HepG2 (cell line): ENCODE results near the gene DCC. TPM values are rescaled to one million over a fixed set of nuclear protein-coding genes. Genes with fewer than 3 reads are reported as not detected.

ENCODE experiments used
- ATAC-seq: fragments of 200-7000 bp; cut with Tn5 transposase; 3 replicates; pipeline ENCODE4 v1.9.1; 2020; ENCODE audit warnings: mild to moderate bottlenecking, moderate library complexity
- BruUV-seq: library from RNA; stranded (reverse); fragments of 400-500 nt; replicated peaks from 2 replicates; lab custom pipeline; 2021; lab: Mats Ljungman, UMichigan
- CTCF ChIA-PET: fragments of 300-600 bp; formaldehyde crosslinking; extraction: SDS; loops from one replicate; lab custom pipeline; 2021; ENCODE audit warnings: low total read pairs, inconsistent platforms, low intra/inter-chr PET ratio; lab: Yijun Ruan, JAX
- POLR2A ChIA-PET: fragments of 350-600 bp; sonication (Branson Sonifier 250); formaldehyde crosslinking; loops from one replicate; lab custom pipeline; 2020; ENCODE audit warnings: antibody characterized with exemption, inconsistent platforms; lab: Yijun Ruan, JAX
- DNase-seq: peaks from one replicate; pipeline ENCODE4 v3.0.0-alpha.2; 2015; ENCODE audit warnings: low spot score
- FAIRE-seq: peaks from 3 replicates; lab custom pipeline; 2011; peaks lifted over from hg19 to GRCh38; lab: Jason Lieb, UNC
- H2AFZ ChIP-seq: one replicate; pipeline ENCODE4 v1.6.1; 2011; ENCODE audit warnings: low read length, inconsistent platforms
- H3K27ac ChIP-seq: fragments of 300-600 bp; 3 replicates; pipeline ENCODE4 v1.8.0; 2011; ENCODE audit warnings: mixed run types, mild to moderate bottlenecking, mixed read lengths, low read length, inconsistent platforms; ENCODE audit not compliant: insufficient read depth; ENCODE audit errors: extremely low read length
- H3K27me3 ChIP-seq, 2 experiments: fragments of 200-600 bp in 1 of 2; 2 replicates in 1 of 2; 3 replicates in 1 of 2; pipeline versions ENCODE4 v1.6.0 to v1.8.0; 2011; ENCODE audit warnings: low read length in 2 of 2, mild to moderate bottlenecking in 2 of 2, moderate library complexity in 2 of 2, inconsistent platforms in 1 of 2; ENCODE audit not compliant: insufficient read depth in 2 of 2, control insufficient read depth in 1 of 2
- H3K36me3 ChIP-seq, 2 experiments: fragments of 200-600 bp in 1 of 2; replicated peaks in 1 of 2; 2 replicates in 1 of 2; 3 replicates in 1 of 2; pipeline versions ENCODE4 v1.5.1 to v1.8.0; 2011; ENCODE audit warnings: low read length in 2 of 2, inconsistent platforms in 1 of 2; ENCODE audit not compliant: insufficient read depth in 2 of 2, control insufficient read depth in 1 of 2
- H3K4me1 ChIP-seq: 2 replicates; pipeline ENCODE4 v1.5.1; 2012; ENCODE audit warnings: low read length, inconsistent platforms; ENCODE audit not compliant: insufficient read depth
- H3K4me2 ChIP-seq: 2 replicates; pipeline ENCODE4 v1.6.0; 2011; ENCODE audit warnings: low read depth, low read length, inconsistent platforms
- H3K4me3 ChIP-seq, 3 experiments: fragments of 200-600 bp in 1 of 3; sonication (generic), shearing (Covaris generic) in 1 of 3; replicated peaks in 1 of 3; 2 replicates each; pipeline ENCODE4 v1.5.1; 2011 to 2016; ENCODE audit warnings: low read length in 3 of 3, inconsistent platforms in 2 of 3, low read depth in 2 of 3, mild to moderate bottlenecking in 2 of 3, control low read depth in 1 of 3, mixed read lengths in 1 of 3; ENCODE audit not compliant: insufficient read depth in 1 of 3
- H3K79me2 ChIP-seq: one replicate; pipeline ENCODE4 v1.6.1; 2011; ENCODE audit warnings: low read length, inconsistent platforms; ENCODE audit not compliant: insufficient read depth
- H3K9ac ChIP-seq: 2 replicates; pipeline ENCODE4 v1.6.0; 2011; ENCODE audit warnings: mild to moderate bottlenecking, low read depth, low read length, inconsistent platforms; ENCODE audit not compliant: insufficient read depth
- H3K9me3 ChIP-seq: 2 replicates; pipeline ENCODE4 v1.5.1; 2012; ENCODE audit warnings: mild to moderate bottlenecking, low read length
- H4K20me1 ChIP-seq: 2 replicates; pipeline ENCODE4 v1.6.0; 2011; ENCODE audit warnings: inconsistent platforms, mild to moderate bottlenecking, low read length, moderate library complexity; ENCODE audit not compliant: insufficient read depth
- ELF4 ChIP-seq: sonication (generic); formaldehyde crosslinking; IDR thresholded peaks from 2 replicates; pipeline ENCODE4 v1.5.0; 2020; ENCODE audit warnings: missing genetic modification reagents, mild to moderate bottlenecking, moderate library complexity, borderline replicate concordance
- FOXA1 ChIP-seq, 2 experiments: fragments of 450-650 bp in 1 of 2; sonication (generic) in 1 of 2; formaldehyde crosslinking in 1 of 2; IDR thresholded peaks; 2 replicates each; pipeline versions ENCODE4 v1.4.0 to v1.6.1; 2016 to 2020; ENCODE audit warnings: missing genetic modification reagents in 1 of 2
- HNRNPK ChIP-seq: fragments of 200-400 bp; formaldehyde crosslinking; IDR thresholded peaks from 2 replicates; pipeline ENCODE4 v1.6.1; 2018; ENCODE audit warnings: low read length, low read depth, moderate library complexity, mild to moderate bottlenecking; ENCODE audit not compliant: poor library complexity, severe bottlenecking
- KLF16 ChIP-seq, 2 experiments: sonication (generic) in 1 of 2; formaldehyde crosslinking in 1 of 2; IDR thresholded peaks; 2 replicates each; pipeline versions ENCODE4 v1.6.1 to v1.8.0; 2016 to 2023; ENCODE audit warnings: missing genetic modification reagents in 2 of 2, missing compliant biosample characterization in 1 of 2
- MEIS1 ChIP-seq: sonication (generic); formaldehyde crosslinking; IDR thresholded peaks from 2 replicates; pipeline ENCODE4 v1.9.0; 2021; ENCODE audit warnings: mild to moderate bottlenecking, missing genetic modification reagents, moderate library complexity, borderline replicate concordance
- MYNN ChIP-seq: sonication (generic); formaldehyde crosslinking; IDR thresholded peaks from 2 replicates; pipeline ENCODE4 v1.4.0; 2020; ENCODE audit warnings: mild to moderate bottlenecking, low read depth, missing genetic modification reagents
- NFRKB ChIP-seq: fragments of 450-650 bp; IDR thresholded peaks from 2 replicates; pipeline ENCODE4 v1.6.1; 2017
- PHF20 ChIP-seq: sonication (generic); formaldehyde crosslinking; IDR thresholded peaks from 2 replicates; pipeline ENCODE4 v1.5.0; 2020; ENCODE audit warnings: mild to moderate bottlenecking, missing genetic modification reagents
- SMAD9 ChIP-seq: sonication (generic); formaldehyde crosslinking; IDR thresholded peaks from 2 replicates; pipeline ENCODE4 v1.5.1; 2020; ENCODE audit warnings: mild to moderate bottlenecking, missing genetic modification reagents
- TBX3 ChIP-seq: fragments of 450-650 bp; IDR thresholded peaks from 2 replicates; pipeline ENCODE4 v1.6.1; 2017; ENCODE audit warnings: antibody characterized with exemption, mild to moderate bottlenecking, inconsistent platforms, borderline replicate concordance
- TMF1 ChIP-seq: sonication (generic); formaldehyde crosslinking; IDR thresholded peaks from 2 replicates; pipeline ENCODE4 v1.8.1; 2022; ENCODE audit warnings: low read depth, missing genetic modification reagents
- ZFP36L1 ChIP-seq: sonication (generic); formaldehyde crosslinking; IDR thresholded peaks from 2 replicates; pipeline ENCODE4 v1.8.0; 2022; ENCODE audit warnings: mild to moderate bottlenecking, missing genetic modification reagents, moderate library complexity
- ZNF264 ChIP-seq: sonication (generic); formaldehyde crosslinking; IDR thresholded peaks from 2 replicates; pipeline ENCODE4 v1.4.0; 2020; ENCODE audit warnings: missing genetic modification reagents
- ZNF550 ChIP-seq: sonication (generic); formaldehyde crosslinking; IDR thresholded peaks from 2 replicates; pipeline ENCODE4 v1.4.0; 2020; ENCODE audit warnings: mild to moderate bottlenecking, missing genetic modification reagents, borderline replicate concordance
- ZNF572 ChIP-seq: sonication (generic); formaldehyde crosslinking; IDR thresholded peaks from 2 replicates; pipeline ENCODE4 v1.5.1; 2020; ENCODE audit warnings: mild to moderate bottlenecking, missing genetic modification reagents
- ZNF737 ChIP-seq: sonication (generic); formaldehyde crosslinking; IDR thresholded peaks from 2 replicates; pipeline ENCODE4 v1.5.0; 2020; ENCODE audit warnings: missing genetic modification reagents, mild to moderate bottlenecking, borderline replicate concordance
- ZNF766 ChIP-seq: sonication (generic); formaldehyde crosslinking; IDR thresholded peaks from 2 replicates; pipeline ENCODE4 v1.5.0; 2020; ENCODE audit warnings: missing genetic modification reagents, borderline replicate concordance
- ZSCAN22 ChIP-seq: sonication (generic); formaldehyde crosslinking; IDR thresholded peaks from 2 replicates; pipeline ENCODE4 v1.4.0; 2020; ENCODE audit warnings: mild to moderate bottlenecking, missing genetic modification reagents
- WGBS: methylation state at CpG from one replicate; pipeline ENCODE4 v1.1.6; 2017; ENCODE audit warnings: low lambda C conversion rate; 5-methylcytosine and 5-hydroxymethylcytosine counted together
- in situ Hi-C: cut with HindIII; loops from 2 replicates; pipeline ENCODE4 v1.10.0; 2017; ENCODE audit warnings: low pct_unique_long_range_greater_than_20kb; ENCODE audit not compliant: extremely low pct_ligation_motif_present
- intact Hi-C: fragments of 100-400 bp; cut with micrococcal nuclease; formaldehyde crosslinking; loops from one replicate; pipeline ENCODE4 v1.10.0; 2022; ENCODE audit not compliant: unreplicated experiment
- polyA plus RNA-seq, 8 experiments: library from polyadenylated mRNA; depleted of rRNA in 3 of 8; stranded (reverse) in 7 of 8; unstranded in 1 of 8; fragments of >200 nt; fragmentation: Illumina TruSeq in 4 of 8; extraction: Trizol in 4 of 8; gene quantifications; 2 replicates each; pipeline versions ENCODE4 v1.2.1 to v1.2.3, GENCODE V29; 2011 to 2016; ENCODE audit warnings: low read depth in 4 of 8, missing spikeins in 1 of 8, mixed read lengths in 1 of 8; ENCODE audit not compliant: insufficient read depth in 1 of 8
- total RNA-seq, 5 experiments: library from RNA; depleted of rRNA; stranded (reverse); fragments of >200 nt; fragmentation: Illumina TruSeq; extraction: Trizol; gene quantifications; 2 replicates each; pipeline ENCODE4 v1.2.3, GENCODE V29; 2016; ENCODE audit warnings: low read depth in 1 of 5
- TF ChIP-seq, protein P1 (sequence below): sonication (generic); formaldehyde crosslinking; IDR thresholded peaks from 2 replicates; pipeline ENCODE4 v1.4.0; 2020; ENCODE audit warnings: mild to moderate bottlenecking, missing genetic modification reagents
- TF ChIP-seq, protein P2 (sequence below): IDR thresholded peaks from 2 replicates; pipeline ENCODE4 v1.6.1; 2016; ENCODE audit warnings: low read depth, borderline replicate concordance

The DCC gene
- total and polyA plus RNA-seq, 2 of the 13 experiments (the other 11 are each of a cell fraction or from before 2014, with no cell fraction given), result not detected

DNA sequence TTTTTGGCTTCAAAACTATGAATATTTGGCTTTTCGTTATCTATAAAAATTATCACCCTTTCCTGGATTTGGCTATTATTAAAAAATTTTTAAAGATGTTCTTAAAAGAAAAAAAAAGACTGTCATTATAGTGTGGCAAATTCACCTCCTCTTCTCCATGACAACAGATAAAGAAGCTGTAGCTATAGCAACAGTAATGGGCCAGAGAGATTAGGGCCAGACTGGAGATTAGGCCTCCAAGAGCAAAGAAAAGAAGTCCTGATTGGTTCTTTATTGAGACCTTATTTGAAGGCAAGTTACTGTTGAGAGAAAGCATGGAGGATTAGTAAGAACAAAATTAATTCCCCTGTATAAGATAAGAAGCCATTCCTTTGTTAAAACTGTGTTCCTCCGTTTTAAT, 812.5 kb downstream of the DCC start:
- in situ Hi-C loops, result no loop called here
- POLR2A ChIA-PET, result no interaction called here
- no peaks in the 10 kb centered on the region for H3K79me2 ChIP-seq
- H3K9ac ChIP-seq, result no peak overlapping the region
- no TSS peak for BruUV-seq
- ATAC-seq (no peak), DNase-seq (no peak), FAIRE-seq (no peak)
- no peaks in the 10 kb centered on the region for H4K20me1 ChIP-seq
- H3K4me3 ChIP-seq, result no peak overlapping the region
- no peaks in the 10 kb centered on the region for H3K27me3 ChIP-seq
- WGBS, result 3% methylated on average over 2 of the region's 2 CpGs
- no peaks in the 10 kb centered on the region for H3K36me3 ChIP-seq
- H3K4me2 ChIP-seq, result no peak overlapping the region
- no peak overlapping the region for H2AFZ ChIP-seq
- intact Hi-C loops, result loop anchor here (5.0 kb wide), 1 partner anchor 1530 kb away; no protein-coding TSS in a partner anchor
- no peaks in the 10 kb centered on the region for H3K9me3 ChIP-seq
- H3K4me1 ChIP-seq, result no peaks in the 10 kb centered on the region
- TF ChIP-seq ZNF550 (CRISPR knock-in tag) (no peak), FOXA1 (IDR thresholded peaks at IDR 0.05) (no peak), FOXA1 (CRISPR knock-in tag; IDR thresholded peaks at IDR 0.05) (no peak), NFRKB (no peak), ELF4 (no peak), ZNF766 (no peak), PHF20 (no peak), TMF1 (CRISPR knock-in tag) (no peak), TBX3 (no peak), MYNN (CRISPR knock-in tag) (no peak), ZNF737 (CRISPR knock-in tag) (no peak), ZFP36L1 (no peak), ZNF264 (CRISPR knock-in tag) (no peak), KLF16 (CRISPR knock-in tag; IDR thresholded peaks at IDR 0.05) (no peak), ZNF572 (CRISPR knock-in tag) (no peak), ZSCAN22 (CRISPR knock-in tag) (no peak), SMAD9 (CRISPR knock-in tag) (no peak), HNRNPK (no peak), MEIS1 (CRISPR knock-in tag) (no peak)
- TF ChIP-seq, protein P1, sequence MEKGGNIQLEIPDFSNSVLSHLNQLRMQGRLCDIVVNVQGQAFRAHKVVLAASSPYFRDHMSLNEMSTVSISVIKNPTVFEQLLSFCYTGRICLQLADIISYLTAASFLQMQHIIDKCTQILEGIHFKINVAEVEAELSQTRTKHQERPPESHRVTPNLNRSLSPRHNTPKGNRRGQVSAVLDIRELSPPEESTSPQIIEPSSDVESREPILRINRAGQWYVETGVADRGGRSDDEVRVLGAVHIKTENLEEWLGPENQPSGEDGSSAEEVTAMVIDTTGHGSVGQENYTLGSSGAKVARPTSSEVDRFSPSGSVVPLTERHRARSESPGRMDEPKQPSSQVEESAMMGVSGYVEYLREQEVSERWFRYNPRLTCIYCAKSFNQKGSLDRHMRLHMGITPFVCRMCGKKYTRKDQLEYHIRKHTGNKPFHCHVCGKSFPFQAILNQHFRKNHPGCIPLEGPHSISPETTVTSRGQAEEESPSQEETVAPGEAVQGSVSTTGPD (CRISPR knock-in tag), result no peak
- TF ChIP-seq, protein P2, sequence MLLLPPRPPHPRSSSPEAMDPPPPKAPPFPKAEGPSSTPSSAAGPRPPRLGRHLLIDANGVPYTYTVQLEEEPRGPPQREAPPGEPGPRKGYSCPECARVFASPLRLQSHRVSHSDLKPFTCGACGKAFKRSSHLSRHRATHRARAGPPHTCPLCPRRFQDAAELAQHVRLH (CRISPR knock-in tag), result no peak
- no peak overlapping the region for H3K27ac ChIP-seq
- CTCF ChIA-PET, result no interaction called here
